ENCODE data around the gene PNMA8A.

GRCh38 chr19:46447006-46447405 lies 24.4 kb downstream of the PNMA8A start:
- TF ChIP-seq TAF1 (IDR thresholded peaks at IDR 0.05; ENCODE audit: borderline replicate concordance, insufficient read depth, low read length) (no peak), POLR2AphosphoS5 (IDR thresholded peaks at IDR 0.05; ENCODE audit: low read depth, low read length) (no peak)
